H1 (cell line): ENCODE data around the gene SASS6. TPM values are rescaled to one million over a fixed set of nuclear protein-coding genes. Genes with fewer than 3 reads are reported as not detected.

Experiments used
- CTCF ChIA-PET: fragments of 300-600 bp; sonication (Branson Sonifier 250); formaldehyde crosslinking; loops from one replicate; lab custom pipeline; 2021; ENCODE audit not compliant: partially characterized antibody; lab: Charles Lee
- POLR2A ChIA-PET: fragments of 300-600 bp; sonication (Branson Sonifier 250); formaldehyde crosslinking; loops from one replicate; lab custom pipeline; 2021; ENCODE audit warnings: inconsistent platforms; ENCODE audit not compliant: partially characterized antibody; lab: Charles Lee
- DNase-seq, 2 experiments: peaks; one replicate each; pipeline versions ENCODE4 v3.0.0 to v3.0.0-alpha.2; 2010 to 2022; ENCODE audit warnings: low spot score in 2 of 2, low read depth in 1 of 2, mixed read lengths in 1 of 2
- FAIRE-seq: peaks from 2 replicates; lab custom pipeline; 2011; peaks lifted over from hg19 to GRCh38; lab: Jason Lieb, UNC
- H2AFZ ChIP-seq: 2 replicates; pipeline ENCODE4 v1.8.1; 2012; ENCODE audit warnings: low read length, inconsistent platforms
- H2AK5ac ChIP-seq: 2 replicates; pipeline ENCODE4 v1.6.1; 2013; ENCODE audit warnings: low read depth, low read length
- H2BK120ac ChIP-seq: replicated peaks from 2 replicates; pipeline ENCODE3; 2013; ENCODE audit warnings: low read depth, low read length, inconsistent platforms
- H2BK12ac ChIP-seq: 2 replicates; pipeline ENCODE4 v1.6.1; 2013; ENCODE audit warnings: low read depth, low read length
- H2BK15ac ChIP-seq: 2 replicates; pipeline ENCODE4 v1.6.1; 2013; ENCODE audit warnings: low read length
- H2BK20ac ChIP-seq: 2 replicates; pipeline ENCODE4 v1.6.1; 2013; ENCODE audit warnings: low read length
- H2BK5ac ChIP-seq: 2 replicates; pipeline ENCODE4 v1.6.1; 2013; ENCODE audit warnings: low read depth, low read length
- H3K14ac ChIP-seq: 2 replicates; pipeline ENCODE4 v1.6.1; 2013; ENCODE audit warnings: inconsistent platforms; ENCODE audit not compliant: insufficient read length
- H3K18ac ChIP-seq: 2 replicates; pipeline ENCODE4 v1.6.1; 2013; ENCODE audit warnings: low read length; ENCODE audit errors: extremely low read depth
- H3K23ac ChIP-seq: 2 replicates; pipeline ENCODE4 v1.6.1; 2013; ENCODE audit warnings: inconsistent platforms; ENCODE audit not compliant: insufficient read length
- H3K23me2 ChIP-seq: 2 replicates; pipeline ENCODE4 v1.6.1; 2013; ENCODE audit warnings: low read depth, low read length
- H3K27ac ChIP-seq: 2 replicates; pipeline ENCODE4 v1.6.1; 2011; ENCODE audit warnings: low read depth, low read length, inconsistent platforms
- H3K27me3 ChIP-seq, 4 experiments: replicated peaks in 1 of 4; 1 replicate in 1 of 4; 2 replicates in 3 of 4; pipeline versions ENCODE4 v1.6.1 to v1.8.1; 2011 to 2013; ENCODE audit warnings: low read length in 3 of 4, mild to moderate bottlenecking in 3 of 4, inconsistent platforms in 2 of 4, mixed read lengths in 2 of 4, moderate library complexity in 1 of 4; ENCODE audit not compliant: control insufficient read depth in 3 of 4, insufficient read depth in 3 of 4; ENCODE audit errors: extremely low read depth in 1 of 4
- H3K36me3 ChIP-seq, 4 experiments: 2 replicates each; pipeline versions ENCODE4 v1.6.1 to v1.8.1; 2011 to 2013; ENCODE audit warnings: mild to moderate bottlenecking in 4 of 4, low read length in 3 of 4, moderate library complexity in 2 of 4, control low read depth in 1 of 4, inconsistent platforms in 1 of 4; ENCODE audit not compliant: insufficient read depth in 4 of 4, control insufficient read depth in 2 of 4
- H3K4ac ChIP-seq: replicated peaks from 2 replicates; pipeline ENCODE3; 2013; ENCODE audit warnings: low read length, low read depth, mixed read lengths, inconsistent platforms; ENCODE audit not compliant: insufficient read length
- H3K4me1 ChIP-seq, 4 experiments: replicated peaks in 1 of 4; 1 replicate in 1 of 4; 2 replicates in 3 of 4; pipeline versions ENCODE4 v1.6.1 to v1.8.1; 2011 to 2013; ENCODE audit warnings: low read length in 3 of 4, inconsistent platforms in 2 of 4, mixed read lengths in 1 of 4; ENCODE audit not compliant: insufficient read depth in 4 of 4, control insufficient read depth in 3 of 4
- H3K4me2 ChIP-seq, 2 experiments: 2 replicates each; pipeline versions ENCODE4 v1.6.1 to v1.8.1; 2011 to 2013; ENCODE audit warnings: low read depth in 2 of 2, low read length in 2 of 2, control low read depth in 1 of 2, inconsistent platforms in 1 of 2, mild to moderate bottlenecking in 1 of 2; ENCODE audit not compliant: insufficient read depth in 1 of 2
- H3K4me3 ChIP-seq, 4 experiments: fragments of 200-600, 300-600 bp in 1 of 4; sonication (generic), shearing (Covaris generic), sonication (Bioruptor Twin) in 1 of 4; 2 replicates each; pipeline versions ENCODE4 v1.5.1 to v1.8.1; 2011 to 2016; ENCODE audit warnings: low read length in 4 of 4, low read depth in 3 of 4, control low read depth in 2 of 4, inconsistent platforms in 2 of 4, mild to moderate bottlenecking in 2 of 4, mixed read lengths in 1 of 4, moderate library complexity in 1 of 4; ENCODE audit not compliant: insufficient read depth in 2 of 4; ENCODE audit errors: extremely low read depth in 1 of 4
- H3K56ac ChIP-seq: replicated peaks from 2 replicates; pipeline ENCODE3; 2013; ENCODE audit warnings: low read depth, mild to moderate bottlenecking, mixed read lengths, low read length, inconsistent platforms; ENCODE audit not compliant: insufficient read length
- H3K79me1 ChIP-seq: 2 replicates; pipeline ENCODE4 v1.6.1; 2013; ENCODE audit warnings: low read depth, low read length, control low read depth
- H3K79me2 ChIP-seq, 2 experiments: 2 replicates each; pipeline versions ENCODE4 v1.6.1 to v1.8.1; 2012 to 2013; ENCODE audit warnings: low read length in 2 of 2, mild to moderate bottlenecking in 2 of 2, inconsistent platforms in 1 of 2; ENCODE audit not compliant: insufficient read depth in 2 of 2, control insufficient read depth in 1 of 2
- H3K9ac ChIP-seq, 4 experiments: replicated peaks in 1 of 4; 1 replicate in 1 of 4; 2 replicates in 3 of 4; pipeline versions ENCODE4 v1.6.1 to v1.8.1; 2011 to 2013; ENCODE audit warnings: low read depth in 3 of 4, low read length in 3 of 4, control low read depth in 2 of 4, mild to moderate bottlenecking in 2 of 4, moderate library complexity in 2 of 4, inconsistent platforms in 1 of 4; ENCODE audit errors: extremely low read depth in 1 of 4
- H3K9me3 ChIP-seq, 2 experiments: 2 replicates each; pipeline versions ENCODE4 v1.6.1 to v1.8.1; 2012 to 2013; ENCODE audit warnings: mild to moderate bottlenecking in 2 of 2, moderate library complexity in 2 of 2, control low read depth in 1 of 2, inconsistent platforms in 1 of 2, low read depth in 1 of 2, low read length in 1 of 2, mixed read lengths in 1 of 2; ENCODE audit not compliant: insufficient read depth in 2 of 2
- H4K20me1 ChIP-seq, 2 experiments: replicated peaks in 1 of 2; 2 replicates each; pipeline versions ENCODE3 to v1.8.1; 2011 to 2013; ENCODE audit warnings: inconsistent platforms in 2 of 2, low read length in 2 of 2, mild to moderate bottlenecking in 1 of 2; ENCODE audit not compliant: insufficient read depth in 2 of 2, control insufficient read depth in 1 of 2
- H4K5ac ChIP-seq: 2 replicates; pipeline ENCODE4 v1.6.1; 2013; ENCODE audit warnings: low read length, low read depth, mixed read lengths, inconsistent platforms; ENCODE audit not compliant: insufficient read length
- H4K8ac ChIP-seq: 2 replicates; pipeline ENCODE4 v1.8.0; 2013; ENCODE audit warnings: mild to moderate bottlenecking, moderate library complexity, low read length, inconsistent platforms; ENCODE audit not compliant: insufficient read depth; ENCODE audit errors: extremely low read depth
- H4K91ac ChIP-seq: replicated peaks from 2 replicates; pipeline ENCODE3; 2013; ENCODE audit warnings: low read length, mixed read lengths, inconsistent platforms; ENCODE audit not compliant: insufficient read length
- BACH1 ChIP-seq: IDR thresholded peaks from 2 replicates; pipeline ENCODE4 v1.6.1; 2012; ENCODE audit warnings: low read length, improper control_type of control experiment
- EP300 ChIP-seq, 2 experiments: IDR thresholded peaks; 1 replicate in 1 of 2; 2 replicates in 1 of 2; pipeline ENCODE4 v1.6.1; 2011 to 2012; ENCODE audit warnings: low read depth in 2 of 2, low read length in 2 of 2, mild to moderate bottlenecking in 2 of 2, borderline replicate concordance in 1 of 2, inconsistent platforms in 1 of 2, moderate library complexity in 1 of 2
- WGBS, 2 experiments: shearing (Covaris generic) in 1 of 2; methylation state at CpG; one replicate each; pipeline versions ENCODE4 v1.1.6 to v1.1.7; 2013 to 2015; ENCODE audit warnings: low lambda C conversion rate in 2 of 2, mixed read lengths in 2 of 2, inconsistent platforms in 1 of 2, low coverage in 1 of 2, missing lambda C conversion rate in 1 of 2; ENCODE audit not compliant: insufficient replicate concordance in 2 of 2, insufficient coverage in 1 of 2, insufficient read length in 1 of 2; ENCODE audit errors: extremely low coverage in 1 of 2, missing lambda C conversion rate in 1 of 2; 5-methylcytosine and 5-hydroxymethylcytosine counted together
- polyA plus RNA-seq, 7 experiments: library from polyadenylated mRNA; depleted of rRNA in 3 of 7; stranded (reverse) in 5 of 7; unstranded in 2 of 7; fragments of >200 nt in 5 of 7; fragments of 200-250 nt in 2 of 7; gene quantifications; 1 replicate in 5 of 7; 2 replicates in 1 of 7; 4 replicates in 1 of 7; pipeline versions ENCODE4 v1.2.1 to v1.2.3, GENCODE V29; 2011 to 2013; ENCODE audit warnings: missing spikeins in 2 of 7, mixed read lengths in 2 of 7
- total RNA-seq: library from RNA; stranded (reverse); fragmentation: NEBNext Ultra II Directional; extraction: Animal tissue kit (Norgen Biotek cat#: 25700); gene quantifications from 2 replicates; pipeline ENCODE4 v1.2.1, GENCODE V29; 2021

Gene SASS6
- total and polyA plus RNA-seq, 2 of the 8 experiments (the other 6 are each of a cell fraction or from before 2014, with no cell fraction given): 1.2 to 13.8 TPM

DNA sequence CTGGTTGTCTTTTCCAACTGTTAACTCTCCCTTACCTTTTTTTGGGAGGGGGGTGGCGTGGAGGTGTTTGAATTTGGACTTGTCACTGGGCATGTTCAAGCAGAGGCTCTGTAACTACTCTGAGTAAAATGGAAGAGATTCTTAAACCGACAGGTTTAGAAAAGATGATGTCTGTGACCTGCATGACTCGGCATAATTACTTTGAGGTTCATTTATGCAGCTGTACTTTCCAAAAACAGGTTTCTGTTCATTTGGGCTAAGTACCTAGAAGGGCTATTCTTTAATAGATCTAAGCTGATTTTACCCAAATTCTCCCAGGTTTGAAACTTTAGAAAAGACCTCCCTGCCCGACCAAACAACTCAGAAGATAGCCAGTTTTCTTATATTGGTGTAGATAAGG, 82.6 kb downstream of the SASS6 start:
- ChIA-PET CTCF (no interaction called here), POLR2A (interaction anchor here (1.1 kb wide), 1 partner anchor 12 kb away, joined by 3 read pairs; a partner anchor contains a TSS)
- H2AK5ac ChIP-seq: no peak overlapping the region
- H3K79me1 ChIP-seq: peaks cover 4% of the 10 kb centered on the region
- H3K23me2 ChIP-seq: no peaks in the 10 kb centered on the region
- H3K14ac ChIP-seq: no peak overlapping the region
- H2BK120ac ChIP-seq: no peak overlapping the region
- H2BK15ac ChIP-seq: no peak overlapping the region
- H2BK20ac ChIP-seq: no peak overlapping the region
- H3K4me3 ChIP-seq: no peak overlapping the region
- H3K23ac ChIP-seq: no peak overlapping the region
- no peaks in the 10 kb centered on the region for H3K27me3 ChIP-seq
- H3K27ac ChIP-seq: peak overlapping the region; percentile 14; the same call in 1 of the 2 replicates
- H2BK12ac ChIP-seq: no peak overlapping the region
- no peak overlapping the region for H4K91ac ChIP-seq
- H3K56ac ChIP-seq: no peak overlapping the region
- H3K9ac ChIP-seq: no peak overlapping the region
- FAIRE-seq (no peak), DNase-seq (no peak)
- H2AFZ ChIP-seq: no peak overlapping the region
- 85% methylated on average over 4 of the region's 4 CpGs; no CpG with 5 or more reads in 1 of the 2 experiments for WGBS, 2 experiments
- no peak overlapping the region for H4K8ac ChIP-seq
- H4K5ac ChIP-seq: no peak overlapping the region
- no peak overlapping the region for H3K18ac ChIP-seq
- 0 out of 2 replicates have a peak, but pooled peaks have one; percentile 16 for TF ChIP-seq BACH1
- TF ChIP-seq EP300 (IDR thresholded peaks at IDR 0.05; ENCODE audit: borderline replicate concordance in 1 of 2, low read depth in 2 of 2, low read length in 2 of 2): no peak
- peaks cover 0 to 15% (median 0%) of the 10 kb centered on the region in 4 experiments; a peak in 1 of 8 replicates for H3K36me3 ChIP-seq
- no peak overlapping the region for H2BK5ac ChIP-seq
- peaks cover 3 to 9% of the 10 kb centered on the region in 2 experiments for H4K20me1 ChIP-seq
- no peak overlapping the region for H3K4me2 ChIP-seq
- peaks cover 6 to 83% of the 10 kb centered on the region in 2 experiments; a peak in 3 of 4 replicates for H3K79me2 ChIP-seq
- no peak overlapping the region for H3K4ac ChIP-seq
- H3K9me3 ChIP-seq: no peaks in the 10 kb centered on the region
- H3K4me1 ChIP-seq: peaks cover 0 to 6% (median 4%) of the 10 kb centered on the region in 4 experiments; a peak in 3 of 7 replicates
